ENCODE measurements around the gene LY9. TPM values are rescaled to one million over a fixed set of nuclear protein-coding genes. Genes with fewer than 3 reads are reported as not detected.

Gene LY9
- total and polyA plus RNA-seq, 2 of the 13 experiments (the other 11 are each of a cell fraction or from before 2014, with no cell fraction given), result not detected

GRCh38 chr1:160866001-160866694 is 70.2 kb downstream of the LY9 start:
- intact Hi-C loops (cut with micrococcal nuclease; ENCODE audit: unreplicated experiment) (no loop called here), in situ Hi-C loops (cut with HindIII; ENCODE audit: extremely low pct_ligation_motif_present, low pct_unique_long_range_greater_than_20kb) (no loop called here)
- POLR2A ChIA-PET, result no interaction called here
- H3K4me3 ChIP-seq (replicated peaks in 1 of 3; ENCODE audit: insufficient read depth in 1 of 3, low read depth in 2 of 3, low read length in 3 of 3), result peak overlapping the region in 1 of 3 experiments; percentile 15; a peak in 2 of 6 replicates
- DNase-seq (ENCODE audit: low spot score), result peak; percentile 20
- peak overlapping the region; percentile 2 for H3K27ac ChIP-seq (ENCODE audit: extremely low read length, insufficient read depth, low read length)
- no peak overlapping the region for H2AFZ ChIP-seq (ENCODE audit: low read length)
- no peaks in the 10 kb centered on the region for H3K36me3 ChIP-seq (replicated peaks in 1 of 2; ENCODE audit: control insufficient read depth in 1 of 2, insufficient read depth in 2 of 2, low read length in 2 of 2)
- H3K79me2 ChIP-seq (ENCODE audit: insufficient read depth, low read length), result no peaks in the 10 kb centered on the region
- no TSS peak for BruUV-seq (replicated peaks)
- ATAC-seq, result peak; percentile 84
- no peaks in the 10 kb centered on the region for H4K20me1 ChIP-seq (ENCODE audit: insufficient read depth, low read length)
- H3K9me3 ChIP-seq (ENCODE audit: low read length), result no peaks in the 10 kb centered on the region
- FAIRE-seq, result peak; percentile 81
- no peaks in the 10 kb centered on the region for H3K27me3 ChIP-seq (ENCODE audit: control insufficient read depth in 1 of 2, insufficient read depth in 2 of 2, low read length in 2 of 2)
- no peak overlapping the region for H3K9ac ChIP-seq (ENCODE audit: insufficient read depth, low read depth, low read length)
- peaks cover 28% of the 10 kb centered on the region for H3K4me1 ChIP-seq (ENCODE audit: insufficient read depth, low read length)
- CTCF ChIA-PET (ENCODE audit: low intra/inter-chr PET ratio, low total read pairs), result no interaction called here
- peak overlapping the region; percentile 38 for H3K4me2 ChIP-seq (ENCODE audit: low read depth, low read length)
- TF ChIP-seq HNF4A (CRISPR knock-in tag; IDR thresholded peaks at IDR 0.05), result peak; percentile 57
- TF ChIP-seq HCFC1 (IDR thresholded peaks at IDR 0.05; ENCODE audit: low read depth, low read length), result no peak
- TF ChIP-seq KLF9 (CRISPR knock-in tag; IDR thresholded peaks at IDR 0.05; ENCODE audit: low read depth), result no peak
- TF ChIP-seq, protein P1, sequence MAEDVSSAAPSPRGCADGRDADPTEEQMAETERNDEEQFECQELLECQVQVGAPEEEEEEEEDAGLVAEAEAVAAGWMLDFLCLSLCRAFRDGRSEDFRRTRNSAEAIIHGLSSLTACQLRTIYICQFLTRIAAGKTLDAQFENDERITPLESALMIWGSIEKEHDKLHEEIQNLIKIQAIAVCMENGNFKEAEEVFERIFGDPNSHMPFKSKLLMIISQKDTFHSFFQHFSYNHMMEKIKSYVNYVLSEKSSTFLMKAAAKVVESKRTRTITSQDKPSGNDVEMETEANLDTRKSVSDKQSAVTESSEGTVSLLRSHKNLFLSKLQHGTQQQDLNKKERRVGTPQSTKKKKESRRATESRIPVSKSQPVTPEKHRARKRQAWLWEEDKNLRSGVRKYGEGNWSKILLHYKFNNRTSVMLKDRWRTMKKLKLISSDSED (CRISPR knock-in tag; IDR thresholded peaks at IDR 0.05), result no peak
- TF ChIP-seq CENPT (CRISPR knock-in tag; IDR thresholded peaks at IDR 0.05; ENCODE audit: low read depth), result no peak
- TF ChIP-seq FOSL2 (CRISPR knock-in tag; IDR thresholded peaks at IDR 0.05), result no peak
- TF ChIP-seq SRSF9 (IDR thresholded peaks at IDR 0.05; ENCODE audit: borderline replicate concordance, insufficient read depth, low read depth, low read length, poor library complexity, severe bottlenecking), result no peak
- TF ChIP-seq, protein P2, sequence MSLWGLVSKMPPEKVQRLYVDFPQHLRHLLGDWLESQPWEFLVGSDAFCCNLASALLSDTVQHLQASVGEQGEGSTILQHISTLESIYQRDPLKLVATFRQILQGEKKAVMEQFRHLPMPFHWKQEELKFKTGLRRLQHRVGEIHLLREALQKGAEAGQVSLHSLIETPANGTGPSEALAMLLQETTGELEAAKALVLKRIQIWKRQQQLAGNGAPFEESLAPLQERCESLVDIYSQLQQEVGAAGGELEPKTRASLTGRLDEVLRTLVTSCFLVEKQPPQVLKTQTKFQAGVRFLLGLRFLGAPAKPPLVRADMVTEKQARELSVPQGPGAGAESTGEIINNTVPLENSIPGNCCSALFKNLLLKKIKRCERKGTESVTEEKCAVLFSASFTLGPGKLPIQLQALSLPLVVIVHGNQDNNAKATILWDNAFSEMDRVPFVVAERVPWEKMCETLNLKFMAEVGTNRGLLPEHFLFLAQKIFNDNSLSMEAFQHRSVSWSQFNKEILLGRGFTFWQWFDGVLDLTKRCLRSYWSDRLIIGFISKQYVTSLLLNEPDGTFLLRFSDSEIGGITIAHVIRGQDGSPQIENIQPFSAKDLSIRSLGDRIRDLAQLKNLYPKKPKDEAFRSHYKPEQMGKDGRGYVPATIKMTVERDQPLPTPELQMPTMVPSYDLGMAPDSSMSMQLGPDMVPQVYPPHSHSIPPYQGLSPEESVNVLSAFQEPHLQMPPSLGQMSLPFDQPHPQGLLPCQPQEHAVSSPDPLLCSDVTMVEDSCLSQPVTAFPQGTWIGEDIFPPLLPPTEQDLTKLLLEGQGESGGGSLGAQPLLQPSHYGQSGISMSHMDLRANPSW (CRISPR knock-in tag; IDR thresholded peaks at IDR 0.05; ENCODE audit: borderline replicate concordance), result no peak
- no peak for TF ChIP-seq ZNF605 (CRISPR knock-in tag; IDR thresholded peaks at IDR 0.05)
- TF ChIP-seq, protein P3, sequence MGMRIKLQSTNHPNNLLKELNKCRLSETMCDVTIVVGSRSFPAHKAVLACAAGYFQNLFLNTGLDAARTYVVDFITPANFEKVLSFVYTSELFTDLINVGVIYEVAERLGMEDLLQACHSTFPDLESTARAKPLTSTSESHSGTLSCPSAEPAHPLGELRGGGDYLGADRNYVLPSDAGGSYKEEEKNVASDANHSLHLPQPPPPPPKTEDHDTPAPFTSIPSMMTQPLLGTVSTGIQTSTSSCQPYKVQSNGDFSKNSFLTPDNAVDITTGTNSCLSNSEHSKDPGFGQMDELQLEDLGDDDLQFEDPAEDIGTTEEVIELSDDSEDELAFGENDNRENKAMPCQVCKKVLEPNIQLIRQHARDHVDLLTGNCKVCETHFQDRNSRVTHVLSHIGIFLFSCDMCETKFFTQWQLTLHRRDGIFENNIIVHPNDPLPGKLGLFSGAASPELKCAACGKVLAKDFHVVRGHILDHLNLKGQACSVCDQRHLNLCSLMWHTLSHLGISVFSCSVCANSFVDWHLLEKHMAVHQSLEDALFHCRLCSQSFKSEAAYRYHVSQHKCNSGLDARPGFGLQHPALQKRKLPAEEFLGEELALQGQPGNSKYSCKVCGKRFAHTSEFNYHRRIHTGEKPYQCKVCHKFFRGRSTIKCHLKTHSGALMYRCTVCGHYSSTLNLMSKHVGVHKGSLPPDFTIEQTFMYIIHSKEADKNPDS (CRISPR knock-in tag; IDR thresholded peaks at IDR 0.05), result no peak
- 0 out of 2 replicates have a peak, but pooled peaks have one; percentile 38 for TF ChIP-seq RBFOX2 (IDR thresholded peaks at IDR 0.05; ENCODE audit: low read depth, low read length)
- peak; percentile 38; the same call in 1 of the 2 replicates for TF ChIP-seq TCF7 (IDR thresholded peaks at IDR 0.05; ENCODE audit: low read depth)
- TF ChIP-seq KLF12 (CRISPR knock-in tag; IDR thresholded peaks at IDR 0.05; ENCODE audit: borderline replicate concordance), result no peak
- peak; percentile 28; the same call in 1 of the 2 replicates for TF ChIP-seq NR2F6 (IDR thresholded peaks at IDR 0.05)
- TF ChIP-seq NR2F6 (CRISPR knock-in tag; IDR thresholded peaks at IDR 0.05), result no peak
- no peak for TF ChIP-seq SSRP1 (CRISPR knock-in tag; IDR thresholded peaks at IDR 0.05)
- no peak for TF ChIP-seq KDM3A (CRISPR knock-in tag; IDR thresholded peaks at IDR 0.05; ENCODE audit: low read depth)
- TF ChIP-seq MTF1 (CRISPR knock-in tag; IDR thresholded peaks at IDR 0.05), result no peak

All from HepG2 (cell line).